Measurements from ENCODE around the gene ARHGEF4.

ARHGEF4 gene

GRCh38 chr2:130851624-130852382, 15.1 kb downstream of the ARHGEF4 start:
- DNase-seq = no peak

GRCh38 chr2:130852521-130853115, 15.9 kb downstream of the ARHGEF4 start:
- no peak for DNase-seq

GRCh38 chr2:130853391-130853790, 16.7 kb downstream of the ARHGEF4 start:
- no peak for DNase-seq

GRCh38 chr2:130854301-130854700, 17.6 kb downstream of the ARHGEF4 start:
- no peak for DNase-seq

- DNase-seq = no peak
These were observed 28.4 kb downstream of the ARHGEF4 start for GRCh38 chr2:130864830-130865800.

- DNase-seq = no peak
These were observed 32.9 kb downstream of the ARHGEF4 start for GRCh38 chr2:130869441-130870160.

GRCh38 chr2:130870161-130870485, 33.4 kb downstream of the ARHGEF4 start:
- no peak for DNase-seq

GRCh38 chr2:130870779-130871178, 34.1 kb downstream of the ARHGEF4 start:
- DNase-seq = no peak

- no peak for DNase-seq
These were observed 35.4 kb downstream of the ARHGEF4 start for GRCh38 chr2:130871843-130872740.

- no peak for DNase-seq
These were observed 36.0 kb downstream of the ARHGEF4 start for GRCh38 chr2:130872741-130873125.

GRCh38 chr2:130873700-130874346, 37.1 kb downstream of the ARHGEF4 start:
- peak; percentile 81 for DNase-seq

- no peak for DNase-seq
These were observed 37.8 kb downstream of the ARHGEF4 start for GRCh38 chr2:130874512-130874911.

GRCh38 chr2:130875935-130876334, 39.2 kb downstream of the ARHGEF4 start:
- DNase-seq = no peak

- no peak for DNase-seq
These were observed 40.5 kb downstream of the ARHGEF4 start for GRCh38 chr2:130877258-130877657.

GRCh38 chr2:130878316-130878715, 41.6 kb downstream of the ARHGEF4 start:
- no peak for DNase-seq

- no peak for DNase-seq
These were observed 42.2 kb downstream of the ARHGEF4 start for GRCh38 chr2:130878933-130879332.

- DNase-seq = no peak
These were observed 45.5 kb downstream of the ARHGEF4 start for GRCh38 chr2:130882111-130882690.

- DNase-seq = no peak
These were observed 46.3 kb downstream of the ARHGEF4 start for GRCh38 chr2:130882991-130883390.

- DNase-seq = no peak
These were observed 46.8 kb downstream of the ARHGEF4 start for GRCh38 chr2:130883496-130883895.

GRCh38 chr2:130884013-130884412, 47.3 kb downstream of the ARHGEF4 start:
- no peak for DNase-seq

- no peak for DNase-seq
These were observed 47.8 kb downstream of the ARHGEF4 start for GRCh38 chr2:130884503-130884902.
